AG04450 (cell line): ENCODE results near the gene HELQ. TPM values are rescaled to one million over a fixed set of nuclear protein-coding genes. Genes with fewer than 3 reads are reported as not detected.

Experiments
- CTCF ChIA-PET: fragments of 300-600, 350-600 bp; formaldehyde crosslinking; extraction: SDS; loops from one replicate; lab custom pipeline; 2022; ENCODE audit warnings: antibody characterized with exemption, inconsistent platforms; lab: Charles Lee
- POLR2A ChIA-PET: fragments of 350-600 bp; formaldehyde crosslinking; extraction: SDS; loops from one replicate; lab custom pipeline; 2021; ENCODE audit warnings: antibody characterized with exemption, inconsistent platforms; lab: Yijun Ruan, JAX
- DNase-seq: peaks from one replicate; pipeline ENCODE4 v3.0.0-alpha.2; 2011; ENCODE audit warnings: low read depth, low spot score
- H3K27ac ChIP-seq: one replicate; pipeline ENCODE4 v1.5.1; 2012; ENCODE audit warnings: low read depth, low read length, control low read depth
- H3K27me3 ChIP-seq: one replicate; pipeline ENCODE4 v1.6.0; 2012; ENCODE audit warnings: low read length; ENCODE audit not compliant: control insufficient read depth, insufficient read depth
- H3K4me3 ChIP-seq: 2 replicates; pipeline ENCODE4 v1.5.1; 2011; ENCODE audit warnings: mild to moderate bottlenecking, low read depth, low read length, control low read depth
- H3K9me3 ChIP-seq: 2 replicates; pipeline ENCODE4 v1.5.1; 2012; ENCODE audit warnings: low read length; ENCODE audit not compliant: control insufficient read depth, insufficient read depth
- CTCF ChIP-seq: IDR thresholded peaks from 2 replicates; pipeline ENCODE4 v1.5.1; 2011; ENCODE audit warnings: low read depth, low read length, control low read depth, inconsistent platforms
- polyA plus RNA-seq: library from polyadenylated mRNA; depleted of rRNA; stranded (reverse); fragments of >200 nt; gene quantifications from 2 replicates; pipeline ENCODE4 v1.2.3, GENCODE V29; 2011

The HELQ gene
- polyA plus RNA-seq, 1 experiment: 15.4 TPM

DNA sequence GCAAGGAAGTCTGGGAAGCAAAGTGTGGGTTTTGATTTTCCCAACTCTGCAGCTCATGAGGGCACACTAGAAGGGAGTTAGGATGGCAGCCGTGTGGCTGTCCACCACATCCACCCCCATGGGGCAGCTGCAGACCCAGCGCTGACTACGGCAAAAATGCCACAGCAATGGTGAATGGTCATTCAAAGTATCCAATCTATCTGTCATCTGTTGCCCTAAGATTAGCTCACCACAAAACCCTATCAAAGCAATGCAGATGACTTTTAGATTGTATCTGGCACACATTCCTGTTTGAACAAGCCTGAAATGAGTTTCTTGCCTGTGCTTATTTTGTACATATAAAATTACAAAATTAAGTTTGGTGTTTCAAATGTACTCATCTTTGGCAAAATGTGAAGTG lies 91.3 kb downstream of the HELQ start:
- H3K9me3 ChIP-seq: no peaks in the 10 kb centered on the region
- TF ChIP-seq CTCF: no peak
- no peak overlapping the region for H3K27ac ChIP-seq
- ChIA-PET CTCF (interaction anchor here (0.6 to 1.0 kb wide), 3 partner anchors 50 to 1077 kb away, joined by 3 to 7 read pairs (median 4); no protein-coding TSS in a partner anchor), POLR2A (no interaction called here)
- H3K27me3 ChIP-seq: peaks cover 6% of the 10 kb centered on the region
- DNase-seq: no peak
- H3K4me3 ChIP-seq: no peak overlapping the region

- Histone ChIP-seq H3K27ac (no peak overlapping the region), H3K4me3 (no peak overlapping the region), H3K9me3 (no peaks in the 10 kb centered on the region), H3K27me3 (peaks cover 6% of the 10 kb centered on the region)
- peak; percentile 58 for TF ChIP-seq CTCF
- DNase-seq: no peak
- CTCF ChIA-PET: interaction anchor here (0.5 to 1.7 kb wide), 19 partner anchors 8 to 1491 kb away, joined by 3 to 8 read pairs (median 3); no protein-coding TSS in a partner anchor
- POLR2A ChIA-PET: interaction anchor here (1.3 kb wide), 1 partner anchor 93 kb away, joined by 3 read pairs; the partner anchor contains the start of genes HELQ and MRPS18C
Observed at GRCh38 chr4:83362492-83363329, 92.9 kb downstream of the HELQ start.

GRCh38 chr4:83361416-83362103 lies 94.1 kb downstream of the HELQ start:
- TF ChIP-seq CTCF: no peak
- ChIA-PET CTCF (interaction anchor here (0.5 to 1.7 kb wide), 18 partner anchors 9 to 1490 kb away, joined by 3 to 8 read pairs (median 3); no protein-coding TSS in a partner anchor), POLR2A (interaction anchor here (1.3 kb wide), 1 partner anchor 94 kb away, joined by 3 read pairs; the partner anchor contains the start of genes HELQ and MRPS18C)
- H3K27me3 ChIP-seq: peaks cover 6% of the 10 kb centered on the region
- H3K4me3 ChIP-seq: no peak overlapping the region
- H3K27ac ChIP-seq: no peak overlapping the region
- DNase-seq: no peak
- H3K9me3 ChIP-seq: no peaks in the 10 kb centered on the region

DNA sequence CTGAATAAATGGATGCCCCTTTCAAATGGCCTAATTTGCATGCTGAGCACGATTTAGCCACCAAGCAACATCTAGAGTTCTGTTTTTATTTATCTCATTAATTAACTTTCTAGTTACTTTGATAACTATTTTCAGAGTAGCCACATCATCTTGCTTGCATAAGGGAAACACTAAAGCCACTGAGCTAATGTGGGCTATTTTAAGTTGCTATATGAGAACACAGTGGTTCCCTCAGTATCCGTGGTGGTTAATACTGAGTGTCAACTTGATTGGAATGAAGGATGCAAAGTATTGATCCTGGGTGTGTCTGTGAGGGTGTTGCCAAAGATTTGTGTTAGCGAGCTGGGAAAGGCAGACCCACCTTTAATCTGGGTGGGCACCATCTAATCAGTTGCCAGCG lies 95.6 kb downstream of the HELQ start:
- Histone ChIP-seq H3K27me3 (peaks cover under 1% of the 10 kb centered on the region), H3K27ac (no peak overlapping the region), H3K9me3 (no peaks in the 10 kb centered on the region), H3K4me3 (no peak overlapping the region)
- DNase-seq: no peak
- no peak for TF ChIP-seq CTCF
- CTCF ChIA-PET: no interaction called here
- POLR2A ChIA-PET: no interaction called here
